ENCODE data around the gene ALKAL2. TPM values are rescaled to one million over a fixed set of nuclear protein-coding genes. Genes with fewer than 3 reads are reported as not detected.
A peak's percentile ranks its signal among the peaks of the same experiment; 100 is the strongest.

Gene ALKAL2
- total RNA-seq, 1 donor from 2014 or later = 2.3 TPM

GRCh38 chr2:270861-271260, 17.0 kb downstream of the ALKAL2 start:
- no peak for DNase-seq

GRCh38 chr2:269356-270030, 18.4 kb downstream of the ALKAL2 start:
- no peak for DNase-seq

GRCh38 chr2:268323-268722, 19.6 kb downstream of the ALKAL2 start:
- no peak for DNase-seq

GRCh38 chr2:264493-265468, 23.1 kb downstream of the ALKAL2 start, which contains the start of gene ACP1:
Gene ACP1, plus strand, starts transcription at chr2:264947. Its CDS starts 18 bp downstream, at chr2:264965.
- DNase-seq = peak; percentile 98

- DNase-seq = peak; percentile 20
Observed at GRCh38 chr2:263774-264492, 24.0 kb downstream of the ALKAL2 start, which contains the start of gene SH3YL1. Gene SH3YL1, minus strand, starts transcription at chr2:264032. Its CDS starts 48 bp downstream, at chr2:263984.

GRCh38 chr2:263022-263738, 24.7 kb downstream of the ALKAL2 start:
- peak; percentile 5 for DNase-seq

- no peak for DNase-seq
Observed at GRCh38 chr2:262117-262516, 25.8 kb downstream of the ALKAL2 start.

GRCh38 chr2:260507-261161, 27.3 kb downstream of the ALKAL2 start:
- no peak for DNase-seq

GRCh38 chr2:259789-260331, 28.0 kb downstream of the ALKAL2 start:
- DNase-seq = no peak

- DNase-seq = no peak
Observed at GRCh38 chr2:258933-259332, 29.0 kb downstream of the ALKAL2 start.

- DNase-seq = no peak
Observed at GRCh38 chr2:257842-258241, 30.0 kb downstream of the ALKAL2 start.

GRCh38 chr2:257429-257828, 30.5 kb downstream of the ALKAL2 start:
- no peak for DNase-seq

GRCh38 chr2:256094-256493, 31.8 kb downstream of the ALKAL2 start:
- DNase-seq = no peak

- no peak for DNase-seq
Observed at GRCh38 chr2:255195-255594, 32.7 kb downstream of the ALKAL2 start.

GRCh38 chr2:254241-254640, 33.6 kb downstream of the ALKAL2 start:
- DNase-seq = peak; percentile 5

- DNase-seq = no peak
Observed at GRCh38 chr2:253202-253638, 34.7 kb downstream of the ALKAL2 start.

- DNase-seq = no peak
Observed at GRCh38 chr2:252001-252602, 35.8 kb downstream of the ALKAL2 start.

GRCh38 chr2:249538-250042, 38.3 kb downstream of the ALKAL2 start:
- no peak for DNase-seq

- no peak for DNase-seq
Observed at GRCh38 chr2:248724-249123, 39.2 kb downstream of the ALKAL2 start.

- peak; percentile 52 for DNase-seq
Observed at GRCh38 chr2:246489-247144, 41.3 kb downstream of the ALKAL2 start.
